Activated B cell treated with CpG ODN at 0.5 μM for 24 hours (primary cell): Measurements from ENCODE around the gene SAMD1. TPM values are rescaled to one million over a fixed set of nuclear protein-coding genes. Genes with fewer than 3 reads are reported as not detected.
A peak's percentile ranks its signal among the peaks of the same experiment; 100 is the strongest.

ENCODE experiments used
- ATAC-seq: fragments of 200-7000 bp; cut with Tn5 transposase; one replicate; pipeline ENCODE4 v1.10.0; 2021; ENCODE audit warnings: low read depth, mild to moderate bottlenecking, moderate library complexity
- CTCF ChIA-PET: fragments of 350-600 bp; sonication (Branson Sonifier 250); formaldehyde crosslinking; loops from one replicate; lab custom pipeline; 2021; ENCODE audit warnings: antibody characterized with exemption; lab: Charles Lee
- POLR2A ChIA-PET: fragments of 350-600 bp; sonication (Branson Sonifier 250); formaldehyde crosslinking; loops from one replicate; lab custom pipeline; 2021; ENCODE audit warnings: antibody characterized with exemption; lab: Charles Lee
- DNase-seq: peaks from one replicate; pipeline ENCODE4 v3.0.0; 2022
- H3K27ac Mint-ChIP-seq: one replicate; pipeline ENCODE4 v1.8.0; 2020; ENCODE audit warnings: mixed read lengths
- H3K27me3 Mint-ChIP-seq: one replicate; pipeline ENCODE4 v1.8.0; 2021; ENCODE audit warnings: mixed read lengths
- H3K36me3 Mint-ChIP-seq: one replicate; pipeline ENCODE4 v1.8.0; 2021; ENCODE audit warnings: low read depth, mixed read lengths
- H3K4me1 Mint-ChIP-seq: one replicate; pipeline ENCODE4 v1.8.0; 2021; ENCODE audit warnings: mixed read lengths
- H3K4me3 Mint-ChIP-seq: one replicate; pipeline ENCODE4 v1.8.0; 2020; ENCODE audit warnings: mild to moderate bottlenecking, mixed read lengths
- H3K9me3 Mint-ChIP-seq: one replicate; pipeline ENCODE4 v1.8.0; 2020; ENCODE audit warnings: mixed read lengths
- intact Hi-C: fragments of 100-400 bp; cut with micrococcal nuclease; formaldehyde crosslinking; loops from one replicate; pipeline ENCODE4 v1.15.1; 2024
- total RNA-seq: library from RNA; stranded (reverse); gene quantifications from 2 replicates; pipeline ENCODE4 v1.2.3, GENCODE V29; 2022
- TF ChIP-seq, protein P1 (sequence below): fragments of 200-600 bp; IDR thresholded peaks from one replicate; pipeline ENCODE4 v1.8.0; 2022; ENCODE audit warnings: antibody characterized with exemption, mild to moderate bottlenecking

Gene SAMD1
- 32.7 and 36.0 TPM in 2 replicates for total RNA-seq

DNA sequence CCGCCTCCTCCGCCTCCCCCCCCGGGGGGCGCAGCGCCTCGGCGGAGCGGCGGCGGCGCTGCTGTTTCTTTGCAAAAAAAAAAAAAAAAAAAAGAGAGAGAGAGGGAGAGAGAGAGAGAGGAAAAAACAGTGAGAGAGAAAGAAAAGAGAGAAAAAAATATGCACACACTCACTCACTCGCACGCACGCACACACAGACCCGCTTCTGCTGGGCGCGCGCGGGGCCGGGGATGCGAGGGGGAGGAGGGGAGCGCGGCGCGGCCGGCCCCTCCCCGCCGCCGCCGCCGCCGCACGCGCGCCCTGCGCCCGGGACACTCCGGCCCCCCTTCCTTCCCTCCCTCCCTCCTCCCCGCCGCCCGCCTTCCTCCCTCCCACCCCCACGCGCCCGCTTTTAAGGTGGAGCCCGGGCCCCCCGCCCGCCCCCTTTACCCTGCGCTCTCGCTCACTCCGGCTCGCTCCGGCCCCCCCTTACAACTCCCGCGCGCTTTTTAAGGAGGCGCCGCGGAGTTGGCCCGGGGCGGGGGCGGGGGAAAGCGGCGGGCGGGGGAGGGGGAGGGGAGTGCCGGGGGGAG lies at the start of gene SAMD1:
Gene SAMD1 (minus strand): TSS at position 243 of the 572 bp plus-strand sequence.
- DNase-seq (peak; percentile 70), ATAC-seq (peak; percentile 61)
- intact Hi-C loops: loop anchor here (1.0 to 5.0 kb wide), 7 partner anchors 9 to 936 kb away; partner anchors contain the start of genes DCAF15 and PRKACA
- H3K36me3 Mint-ChIP-seq: peaks cover 17% of the 10 kb centered on the region
- TF ChIP-seq, protein P1, sequence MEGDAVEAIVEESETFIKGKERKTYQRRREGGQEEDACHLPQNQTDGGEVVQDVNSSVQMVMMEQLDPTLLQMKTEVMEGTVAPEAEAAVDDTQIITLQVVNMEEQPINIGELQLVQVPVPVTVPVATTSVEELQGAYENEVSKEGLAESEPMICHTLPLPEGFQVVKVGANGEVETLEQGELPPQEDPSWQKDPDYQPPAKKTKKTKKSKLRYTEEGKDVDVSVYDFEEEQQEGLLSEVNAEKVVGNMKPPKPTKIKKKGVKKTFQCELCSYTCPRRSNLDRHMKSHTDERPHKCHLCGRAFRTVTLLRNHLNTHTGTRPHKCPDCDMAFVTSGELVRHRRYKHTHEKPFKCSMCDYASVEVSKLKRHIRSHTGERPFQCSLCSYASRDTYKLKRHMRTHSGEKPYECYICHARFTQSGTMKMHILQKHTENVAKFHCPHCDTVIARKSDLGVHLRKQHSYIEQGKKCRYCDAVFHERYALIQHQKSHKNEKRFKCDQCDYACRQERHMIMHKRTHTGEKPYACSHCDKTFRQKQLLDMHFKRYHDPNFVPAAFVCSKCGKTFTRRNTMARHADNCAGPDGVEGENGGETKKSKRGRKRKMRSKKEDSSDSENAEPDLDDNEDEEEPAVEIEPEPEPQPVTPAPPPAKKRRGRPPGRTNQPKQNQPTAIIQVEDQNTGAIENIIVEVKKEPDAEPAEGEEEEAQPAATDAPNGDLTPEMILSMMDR: no peak
- peaks cover 3% of the 10 kb centered on the region for H3K9me3 Mint-ChIP-seq
- peak within 1 kb of the TSS; percentile 99 for H3K4me3 Mint-ChIP-seq
- ChIA-PET POLR2A (interaction anchor here (1.0 to 1.9 kb wide), 5 partner anchors 9 to 46 kb away, joined by 4 to 15 read pairs (median 7); partner anchors contain the start of genes ASF1B and PRKACA), CTCF (interaction anchor here (1.5 kb wide), 1 partner anchor 24 kb away, joined by 6 read pairs; no protein-coding TSS in a partner anchor)
- no peaks in the 10 kb centered on the region for H3K27me3 Mint-ChIP-seq
- peaks cover 18% of the 10 kb centered on the region for H3K4me1 Mint-ChIP-seq
- peak within 1 kb of the TSS; percentile 99 for H3K27ac Mint-ChIP-seq

DNA sequence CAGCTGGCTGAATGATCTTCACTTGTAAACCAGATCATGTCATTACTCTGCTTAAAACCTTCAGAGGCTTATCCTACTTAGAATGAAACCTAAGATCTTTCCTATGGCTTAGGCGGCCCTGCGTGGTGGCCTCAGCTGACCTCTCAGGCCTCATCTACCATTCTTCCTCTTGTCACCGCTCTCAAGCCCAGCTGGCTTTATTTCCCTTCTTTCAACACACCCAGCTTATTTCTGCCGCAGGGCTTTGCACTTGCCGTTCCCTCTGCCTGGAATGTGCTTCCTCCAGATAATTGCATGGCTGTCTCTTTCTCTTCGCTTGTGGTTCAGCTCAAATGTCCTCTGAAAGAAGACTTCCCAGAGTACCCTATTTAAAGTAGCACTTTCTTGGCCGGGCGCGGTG lies 49.4 kb upstream of the SAMD1 start:
- H3K27ac Mint-ChIP-seq: no peak overlapping the region
- H3K27me3 Mint-ChIP-seq: no peaks in the 10 kb centered on the region
- peak overlapping the region; percentile 22 for H3K4me3 Mint-ChIP-seq
- H3K36me3 Mint-ChIP-seq: peaks cover 10% of the 10 kb centered on the region
- H3K9me3 Mint-ChIP-seq: no peaks in the 10 kb centered on the region
- no peak for ATAC-seq
- intact Hi-C loops: loop anchor here (5.0 kb wide), 3 partner anchors 343 to 988 kb away; partner anchors contain the start of genes IER2, NDUFB7, STX10 and ZSWIM4
- H3K4me1 Mint-ChIP-seq: peaks cover 16% of the 10 kb centered on the region
- CTCF ChIA-PET: interaction anchor here (2.3 kb wide), 1 partner anchor 208 kb away, joined by 8 read pairs; no protein-coding TSS in a partner anchor
- DNase-seq: no peak
- TF ChIP-seq, protein P1: no peak
- POLR2A ChIA-PET: interaction anchor here (0.5 to 0.6 kb wide), 2 partner anchors 245 to 1447 kb away, joined by 3 to 4 read pairs; no protein-coding TSS in a partner anchor

GRCh38 chr19:14138576-14139265 lies 48.2 kb upstream of the SAMD1 start:
- intact Hi-C loops: loop anchor here (5.0 kb wide), 3 partner anchors 341 to 986 kb away; partner anchors contain the start of genes IER2, NDUFB7, STX10 and ZSWIM4
- no peak for ATAC-seq
- DNase-seq: no peak
- TF ChIP-seq, protein P1: no peak
- peak overlapping the region; percentile 44 for H3K4me3 Mint-ChIP-seq
- H3K27me3 Mint-ChIP-seq: no peaks in the 10 kb centered on the region
- no peak overlapping the region for H3K27ac Mint-ChIP-seq
- ChIA-PET POLR2A (interaction anchor here (0.7 kb wide), 1 partner anchor 66 kb away, joined by 3 read pairs; the partner anchor contains the start of gene MISP3), CTCF (interaction anchor here (1.6 to 2.3 kb wide), 2 partner anchors 13 to 210 kb away, joined by 3 to 8 read pairs; no protein-coding TSS in a partner anchor)
- peaks cover 16% of the 10 kb centered on the region for H3K4me1 Mint-ChIP-seq
- no peaks in the 10 kb centered on the region for H3K9me3 Mint-ChIP-seq
- peaks cover 10% of the 10 kb centered on the region for H3K36me3 Mint-ChIP-seq

- H3K4me3 Mint-ChIP-seq: peak within 1 kb of the TSS; percentile 94
- peaks cover 10% of the 10 kb centered on the region for H3K36me3 Mint-ChIP-seq
- intact Hi-C loops: loop anchor here (1.0 to 5.0 kb wide), 18 partner anchors 19 to 984 kb away; partner anchors contain the start of genes DCAF15, DDX39A, IER2 and NDUFB7
- POLR2A ChIA-PET: interaction anchor here (0.5 to 1.8 kb wide), 30 partner anchors 10 to 1243 kb away, joined by 3 to 17 read pairs (median 3); partner anchors contain the start of genes ADGRE3, AKAP8, FARSA and IL27RA
- CTCF ChIA-PET: interaction anchor here (0.7 to 3.6 kb wide), 32 partner anchors 9 to 343 kb away, joined by 3 to 33 read pairs (median 3); partner anchors contain the start of genes DCAF15, IL27RA, MISP3 and PRKACA
- peak; percentile 94 for DNase-seq
- peak within 1 kb of the TSS; percentile 94 for H3K27ac Mint-ChIP-seq
- peak; percentile 80 for ATAC-seq
- TF ChIP-seq, protein P1: no peak
- no peaks in the 10 kb centered on the region for H3K9me3 Mint-ChIP-seq
- H3K27me3 Mint-ChIP-seq: no peaks in the 10 kb centered on the region
- H3K4me1 Mint-ChIP-seq: peaks cover 16% of the 10 kb centered on the region
Measured at GRCh38 chr19:14136509-14137281, 46.1 kb upstream of the SAMD1 start, which contains the start of gene ASF1B. Gene ASF1B (minus strand): TSS chr19:14136589. CDS start chr19:14136456, 133 bp downstream.
